ENCODE measurements around the gene SMIM36. TPM values are rescaled to one million over a fixed set of nuclear protein-coding genes. Genes with fewer than 3 reads are reported as not detected.
"Not testable (repeated sequence)": the region's sequence is repeated elsewhere in the genome, so short reads cannot be mapped to it uniquely, and the experiment has no call there.

SMIM36 gene
- total RNA-seq, 2 donors from 2014 or later: not detected

- no peaks in the 10 kb centered on the region for H3K9me3 ChIP-seq
- H3K4me1 ChIP-seq (ENCODE audit: control insufficient read depth in 1 of 2, low read depth in 2 of 2): no peaks in the 10 kb centered on the region
- H3K36me3 ChIP-seq: no peaks in the 10 kb centered on the region
- no peaks in the 10 kb centered on the region for H3K27me3 ChIP-seq (replicated peaks; ENCODE audit: insufficient read depth)
- H3K4me3 ChIP-seq: no peak overlapping the region
- ATAC-seq (ENCODE audit: insufficient number of reproducible peaks, low FRiP score, low read depth) (no peak), DNase-seq (ENCODE audit: low spot score) (no peak)
- no peak overlapping the region for H3K27ac ChIP-seq
- no peak for TF ChIP-seq CTCF (IDR thresholded peaks at IDR 0.05)
Measured at GRCh38 chr17:55432358-55433028, 78.8 kb downstream of the SMIM36 start.

- not testable (repeated sequence) for H3K4me3 ChIP-seq; H3K4me1 ChIP-seq (ENCODE audit: control insufficient read depth in 1 of 2, low read depth in 2 of 2); H3K27ac ChIP-seq; DNase-seq (ENCODE audit: low spot score); H3K36me3 ChIP-seq; H3K9me3 ChIP-seq; H3K27me3 ChIP-seq (replicated peaks; ENCODE audit: insufficient read depth); ATAC-seq (ENCODE audit: insufficient number of reproducible peaks, low FRiP score, low read depth)
Measured at GRCh38 chr17:55431914-55432313, 79.3 kb downstream of the SMIM36 start.

- ATAC-seq (ENCODE audit: insufficient number of reproducible peaks, low FRiP score, low read depth): no peak
Measured at GRCh38 chr17:55430541-55431288, 80.5 kb downstream of the SMIM36 start.

GRCh38 chr17:55427587-55427882, 83.7 kb downstream of the SMIM36 start:
- H3K4me1 ChIP-seq (ENCODE audit: control insufficient read depth in 1 of 2, low read depth in 2 of 2): no peaks in the 10 kb centered on the region
- no peak overlapping the region for H3K27ac ChIP-seq
- no peak for TF ChIP-seq CTCF (IDR thresholded peaks at IDR 0.05)
- no peak overlapping the region for H3K4me3 ChIP-seq
- ATAC-seq (ENCODE audit: insufficient number of reproducible peaks, low FRiP score, low read depth): no peak
- H3K36me3 ChIP-seq: no peaks in the 10 kb centered on the region
- H3K9me3 ChIP-seq: no peaks in the 10 kb centered on the region
- H3K27me3 ChIP-seq (replicated peaks; ENCODE audit: insufficient read depth): no peaks in the 10 kb centered on the region
- DNase-seq (ENCODE audit: low spot score): no peak

More at GRCh38 chr17:55430541-55431288, 80.5 kb downstream of the SMIM36 start:
- TF ChIP-seq CTCF (IDR thresholded peaks at IDR 0.05): no peak
- H3K27me3 ChIP-seq (replicated peaks; ENCODE audit: insufficient read depth): no peaks in the 10 kb centered on the region
- no peak for DNase-seq (ENCODE audit: low spot score)
- H3K9me3 ChIP-seq: no peaks in the 10 kb centered on the region
- H3K36me3 ChIP-seq: no peaks in the 10 kb centered on the region
- no peak overlapping the region for H3K4me3 ChIP-seq
- H3K27ac ChIP-seq: no peak overlapping the region
- no peaks in the 10 kb centered on the region for H3K4me1 ChIP-seq (ENCODE audit: control insufficient read depth in 1 of 2, low read depth in 2 of 2)

GRCh38 chr17:55426851-55427586, 84.2 kb downstream of the SMIM36 start:
- no peaks in the 10 kb centered on the region for H3K9me3 ChIP-seq
- no peak overlapping the region for H3K4me3 ChIP-seq
- H3K27ac ChIP-seq: no peak overlapping the region
- ATAC-seq (ENCODE audit: insufficient number of reproducible peaks, low FRiP score, low read depth): no peak
- no peak for DNase-seq (ENCODE audit: low spot score)
- no peaks in the 10 kb centered on the region for H3K4me1 ChIP-seq (ENCODE audit: control insufficient read depth in 1 of 2, low read depth in 2 of 2)
- TF ChIP-seq CTCF (IDR thresholded peaks at IDR 0.05): no peak
- no peaks in the 10 kb centered on the region for H3K27me3 ChIP-seq (replicated peaks; ENCODE audit: insufficient read depth)
- no peaks in the 10 kb centered on the region for H3K36me3 ChIP-seq
